Gastroesophageal sphincter (tissue), 3 donors: ENCODE results near the gene DSG1.

Source experiments
- EP300 ChIP-seq: sonication (generic); formaldehyde crosslinking; IDR thresholded peaks from one replicate; pipeline ENCODE4 v1.6.1; 2017; ENCODE audit warnings: antibody characterized with exemption, mild to moderate bottlenecking
- POLR2A ChIP-seq, 2 donors: fragments of 450-650 bp; IDR thresholded peaks; one replicate each; pipeline ENCODE4 v1.6.1; 2017; ENCODE audit warnings: antibody characterized with exemption in 2 of 2, mild to moderate bottlenecking in 2 of 2, moderate library complexity in 1 of 2
- TF ChIP-seq, protein P1 (sequence below), 4 experiments: fragments of 200-600 bp in 2 of 4; fragments of 450-650 bp in 2 of 4; sonication (generic) in 1 of 4; IDR thresholded peaks; one replicate each; pipeline ENCODE4 v1.5.1; 2017 to 2019; ENCODE audit warnings: antibody characterized with exemption in 4 of 4, mild to moderate bottlenecking in 2 of 4, moderate library complexity in 2 of 4

DNA sequence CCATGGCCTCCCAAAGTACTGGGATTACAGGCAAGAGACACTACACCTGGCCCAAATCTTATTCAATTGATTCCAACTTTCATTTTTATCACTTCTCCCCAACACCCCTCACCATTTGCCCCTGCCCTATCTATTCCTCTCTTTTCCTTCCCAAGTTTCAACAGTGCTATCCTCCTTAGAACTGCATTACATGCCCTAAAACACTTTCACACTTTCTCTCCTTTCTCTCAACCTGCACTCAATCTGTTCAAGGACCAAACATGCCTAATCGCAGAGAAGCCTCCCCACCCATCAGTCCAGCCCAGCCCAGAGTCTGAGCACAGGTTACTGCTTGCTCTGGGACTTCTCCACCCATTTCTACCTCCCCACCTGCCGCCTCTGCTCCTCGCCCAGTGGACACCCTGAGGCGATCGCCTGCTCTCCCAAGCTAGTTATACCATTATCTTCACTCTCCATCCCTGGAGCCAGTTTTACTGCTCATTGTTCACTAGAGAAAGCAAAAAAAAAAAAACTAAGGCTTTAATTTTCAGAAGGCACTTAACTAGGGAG is 23.7 kb upstream of the DSG1 start:
- TF ChIP-seq, protein P1, sequence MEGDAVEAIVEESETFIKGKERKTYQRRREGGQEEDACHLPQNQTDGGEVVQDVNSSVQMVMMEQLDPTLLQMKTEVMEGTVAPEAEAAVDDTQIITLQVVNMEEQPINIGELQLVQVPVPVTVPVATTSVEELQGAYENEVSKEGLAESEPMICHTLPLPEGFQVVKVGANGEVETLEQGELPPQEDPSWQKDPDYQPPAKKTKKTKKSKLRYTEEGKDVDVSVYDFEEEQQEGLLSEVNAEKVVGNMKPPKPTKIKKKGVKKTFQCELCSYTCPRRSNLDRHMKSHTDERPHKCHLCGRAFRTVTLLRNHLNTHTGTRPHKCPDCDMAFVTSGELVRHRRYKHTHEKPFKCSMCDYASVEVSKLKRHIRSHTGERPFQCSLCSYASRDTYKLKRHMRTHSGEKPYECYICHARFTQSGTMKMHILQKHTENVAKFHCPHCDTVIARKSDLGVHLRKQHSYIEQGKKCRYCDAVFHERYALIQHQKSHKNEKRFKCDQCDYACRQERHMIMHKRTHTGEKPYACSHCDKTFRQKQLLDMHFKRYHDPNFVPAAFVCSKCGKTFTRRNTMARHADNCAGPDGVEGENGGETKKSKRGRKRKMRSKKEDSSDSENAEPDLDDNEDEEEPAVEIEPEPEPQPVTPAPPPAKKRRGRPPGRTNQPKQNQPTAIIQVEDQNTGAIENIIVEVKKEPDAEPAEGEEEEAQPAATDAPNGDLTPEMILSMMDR (IDR thresholded peaks at IDR 0.05): no peak
- TF ChIP-seq EP300 (no peak), POLR2A (IDR thresholded peaks at IDR 0.05) (no peak)
